ENCODE data around the gene TMEM135.
A peak's percentile ranks its signal among the peaks of the same experiment; 100 is the strongest.

Gene TMEM135

DNA sequence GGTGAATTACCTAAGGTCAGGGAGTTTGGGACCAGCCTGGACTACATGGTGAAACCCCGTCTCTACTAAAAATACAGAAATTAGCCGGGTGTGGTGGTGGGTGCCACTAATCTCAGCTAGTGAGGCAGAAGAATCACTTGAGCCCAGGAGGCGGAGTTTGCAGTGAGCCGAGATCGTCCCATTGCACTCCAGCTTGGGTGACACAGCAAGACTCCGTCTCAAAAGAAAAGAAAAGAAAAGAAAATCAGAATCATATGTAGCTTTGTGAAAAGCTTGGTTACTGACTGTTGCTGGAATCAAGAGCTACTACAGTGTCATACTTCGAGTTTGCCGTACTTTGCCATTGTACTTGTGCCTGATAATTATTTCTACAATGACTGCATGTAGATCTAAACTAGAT, 4.2 kb upstream of the TMEM135 start:
- H3K27ac Mint-ChIP-seq, result no peak overlapping the region
- H3K4me3 Mint-ChIP-seq, result no peak overlapping the region
- no peaks in the 10 kb centered on the region for H3K36me3 Mint-ChIP-seq (ENCODE audit: low read depth)
- no peak for DNase-seq (ENCODE audit: low spot score)
- no peaks in the 10 kb centered on the region for H3K9me3 Mint-ChIP-seq
- peaks cover 11% of the 10 kb centered on the region for H3K27me3 Mint-ChIP-seq (ENCODE audit: low read depth)
- H3K4me1 Mint-ChIP-seq (ENCODE audit: low read depth), result peaks cover 31% of the 10 kb centered on the region

GRCh38 chr11:87035976-87036583, 1.7 kb upstream of the TMEM135 start:
- Mint-ChIP-seq H3K27ac (peak overlapping the region; percentile 0), H3K9me3 (no peaks in the 10 kb centered on the region), H3K4me3 (peak overlapping the region; percentile 6), H3K27me3 (ENCODE audit: low read depth) (peaks cover 9% of the 10 kb centered on the region), H3K36me3 (ENCODE audit: low read depth) (peaks cover 8% of the 10 kb centered on the region), H3K4me1 (ENCODE audit: low read depth) (peaks cover 36% of the 10 kb centered on the region)
- no peak for DNase-seq (ENCODE audit: low spot score)

GRCh38 chr11:87036756-87037449, 831 bp upstream of the TMEM135 start:
- H3K4me1 Mint-ChIP-seq (ENCODE audit: low read depth), result peaks cover 40% of the 10 kb centered on the region
- peaks cover 9% of the 10 kb centered on the region for H3K27me3 Mint-ChIP-seq (ENCODE audit: low read depth)
- no peaks in the 10 kb centered on the region for H3K9me3 Mint-ChIP-seq
- H3K4me3 Mint-ChIP-seq, result peak overlapping the region; percentile 91
- no peak for DNase-seq (ENCODE audit: low spot score)
- H3K36me3 Mint-ChIP-seq (ENCODE audit: low read depth), result peaks cover 15% of the 10 kb centered on the region
- H3K27ac Mint-ChIP-seq, result peak overlapping the region; percentile 19

DNA sequence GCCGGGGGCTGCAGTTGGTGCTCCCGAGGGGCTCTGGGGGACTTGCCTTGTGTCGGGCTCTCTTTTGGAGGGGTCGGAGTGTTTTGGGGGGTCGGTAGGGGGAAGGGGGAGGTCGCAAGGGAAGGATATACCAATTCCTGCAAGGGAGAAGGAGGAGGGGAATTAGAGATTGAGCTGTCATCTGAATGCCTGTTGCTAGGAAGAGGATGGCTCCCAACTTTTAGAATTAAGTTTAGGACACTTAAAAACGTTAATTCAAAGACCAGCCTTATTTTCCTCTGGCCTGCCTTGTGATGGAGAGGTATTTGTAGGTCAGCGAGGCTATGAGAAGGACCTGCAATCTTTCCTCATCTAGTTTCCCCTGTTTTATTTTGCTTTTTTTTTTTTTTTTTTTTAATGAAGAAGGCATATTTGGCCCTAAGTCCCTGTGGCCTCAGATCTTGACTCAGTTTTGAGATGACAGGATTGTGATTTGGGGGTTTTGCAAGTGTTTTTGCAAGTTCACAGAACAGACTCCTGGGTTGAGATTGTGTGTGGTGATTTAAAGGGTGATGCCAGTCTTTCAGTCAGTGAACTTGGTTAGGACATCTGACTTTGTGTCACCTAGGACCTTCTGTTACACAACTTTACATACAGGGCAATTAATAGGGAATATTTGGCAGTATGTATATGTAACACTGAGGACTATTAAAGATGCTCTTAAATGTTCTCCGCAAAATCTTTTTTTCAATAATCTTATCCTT, 672 bp downstream of the TMEM135 start:
- H3K27ac Mint-ChIP-seq, result peak overlapping the region; percentile 86
- H3K4me3 Mint-ChIP-seq, result peak overlapping the region; percentile 91
- peaks cover 43% of the 10 kb centered on the region for H3K4me1 Mint-ChIP-seq (ENCODE audit: low read depth)
- H3K36me3 Mint-ChIP-seq (ENCODE audit: low read depth), result peaks cover 27% of the 10 kb centered on the region
- peaks cover 6% of the 10 kb centered on the region for H3K27me3 Mint-ChIP-seq (ENCODE audit: low read depth)
- H3K9me3 Mint-ChIP-seq, result no peaks in the 10 kb centered on the region
- DNase-seq (ENCODE audit: low spot score), result no peak

DNA sequence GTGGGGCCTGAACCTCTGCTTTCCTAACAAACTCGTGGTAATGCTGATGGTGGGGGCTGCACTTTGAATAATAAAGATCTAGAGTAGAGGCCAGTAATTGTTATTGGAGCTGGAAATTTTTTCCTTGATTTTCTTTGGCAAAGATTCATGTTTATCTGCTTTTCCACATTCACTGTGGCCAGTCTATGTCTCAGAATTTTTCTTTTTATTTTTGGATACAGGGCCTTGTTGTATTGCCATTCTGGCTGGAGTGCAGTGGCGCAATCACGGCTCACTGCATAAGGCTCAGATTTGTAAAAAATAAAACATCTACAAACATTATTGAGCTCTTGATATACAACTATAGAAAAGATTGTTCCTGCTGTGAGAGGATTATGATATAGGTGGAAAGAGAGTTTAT, 1.6 kb downstream of the TMEM135 start:
- Mint-ChIP-seq H3K27me3 (ENCODE audit: low read depth) (peaks cover 3% of the 10 kb centered on the region), H3K4me1 (ENCODE audit: low read depth) (peaks cover 43% of the 10 kb centered on the region), H3K27ac (no peak overlapping the region), H3K4me3 (peak overlapping the region; percentile 91), H3K9me3 (peaks cover 3% of the 10 kb centered on the region), H3K36me3 (ENCODE audit: low read depth) (peaks cover 36% of the 10 kb centered on the region)
- DNase-seq (ENCODE audit: low spot score), result no peak

- Mint-ChIP-seq H3K36me3 (ENCODE audit: low read depth) (peaks cover 59% of the 10 kb centered on the region), H3K4me3 (no peak overlapping the region), H3K9me3 (peaks cover 15% of the 10 kb centered on the region), H3K27ac (no peak overlapping the region), H3K27me3 (ENCODE audit: low read depth) (no peaks in the 10 kb centered on the region), H3K4me1 (ENCODE audit: low read depth) (peaks cover 24% of the 10 kb centered on the region)
- no peak for DNase-seq (ENCODE audit: low spot score)
Observed at GRCh38 chr11:87043894-87044293, 6.2 kb downstream of the TMEM135 start.

DNA sequence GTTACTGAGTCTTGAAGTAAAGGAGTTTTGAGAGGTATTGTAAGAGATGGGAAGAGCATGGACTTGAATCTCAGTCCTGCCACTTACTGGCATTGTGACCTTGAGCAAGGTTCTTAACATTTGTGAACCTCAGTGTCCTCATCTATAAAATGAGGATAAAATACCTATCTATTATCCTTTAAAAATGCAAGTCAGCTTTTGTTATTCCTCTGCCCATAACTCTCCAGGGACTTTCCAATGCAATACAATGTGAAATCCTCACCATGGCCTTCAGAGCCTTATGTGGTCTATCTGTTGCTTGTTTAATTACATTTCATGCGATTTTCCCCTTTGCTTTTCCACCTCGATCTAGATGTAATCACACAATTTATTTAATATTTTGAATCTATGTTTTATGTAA, 9.1 kb downstream of the TMEM135 start:
- peaks cover 15% of the 10 kb centered on the region for H3K9me3 Mint-ChIP-seq
- H3K4me1 Mint-ChIP-seq (ENCODE audit: low read depth), result peaks cover 3% of the 10 kb centered on the region
- H3K4me3 Mint-ChIP-seq, result no peak overlapping the region
- no peaks in the 10 kb centered on the region for H3K27me3 Mint-ChIP-seq (ENCODE audit: low read depth)
- DNase-seq (ENCODE audit: low spot score), result no peak
- no peak overlapping the region for H3K27ac Mint-ChIP-seq
- H3K36me3 Mint-ChIP-seq (ENCODE audit: low read depth), result peaks cover 44% of the 10 kb centered on the region

GRCh38 chr11:87056091-87056490, 18.4 kb downstream of the TMEM135 start:
- DNase-seq (ENCODE audit: low spot score), result no peak
- Mint-ChIP-seq H3K9me3 (no peaks in the 10 kb centered on the region), H3K4me1 (ENCODE audit: low read depth) (peaks cover 7% of the 10 kb centered on the region), H3K27me3 (ENCODE audit: low read depth) (no peaks in the 10 kb centered on the region), H3K4me3 (no peak overlapping the region), H3K36me3 (ENCODE audit: low read depth) (peaks cover 4% of the 10 kb centered on the region), H3K27ac (no peak overlapping the region)

DNA sequence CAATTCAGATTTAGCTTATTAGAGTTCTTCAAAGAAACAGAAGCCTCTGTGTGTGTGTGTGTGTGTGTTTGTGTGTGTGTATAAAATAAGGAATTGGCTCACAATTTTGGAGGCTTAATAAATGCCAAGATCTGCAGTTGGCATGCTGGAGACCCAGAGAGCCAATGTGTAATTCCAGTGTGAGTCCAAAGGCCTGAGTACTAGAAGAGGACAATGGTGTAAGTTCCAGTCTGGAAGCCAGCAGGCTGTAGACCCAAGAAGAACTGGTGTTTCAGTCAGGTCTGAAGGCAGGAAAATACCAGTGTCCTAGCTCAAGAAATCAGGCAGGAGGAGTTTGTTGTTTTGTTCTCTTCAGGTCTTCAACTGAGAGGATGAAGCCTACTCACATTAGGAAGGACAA, 20.0 kb downstream of the TMEM135 start:
- Mint-ChIP-seq H3K9me3 (no peaks in the 10 kb centered on the region), H3K27ac (no peak overlapping the region), H3K4me3 (no peak overlapping the region), H3K4me1 (ENCODE audit: low read depth) (peaks cover 7% of the 10 kb centered on the region), H3K27me3 (ENCODE audit: low read depth) (no peaks in the 10 kb centered on the region), H3K36me3 (ENCODE audit: low read depth) (peaks cover 4% of the 10 kb centered on the region)
- no peak for DNase-seq (ENCODE audit: low spot score)

DNA sequence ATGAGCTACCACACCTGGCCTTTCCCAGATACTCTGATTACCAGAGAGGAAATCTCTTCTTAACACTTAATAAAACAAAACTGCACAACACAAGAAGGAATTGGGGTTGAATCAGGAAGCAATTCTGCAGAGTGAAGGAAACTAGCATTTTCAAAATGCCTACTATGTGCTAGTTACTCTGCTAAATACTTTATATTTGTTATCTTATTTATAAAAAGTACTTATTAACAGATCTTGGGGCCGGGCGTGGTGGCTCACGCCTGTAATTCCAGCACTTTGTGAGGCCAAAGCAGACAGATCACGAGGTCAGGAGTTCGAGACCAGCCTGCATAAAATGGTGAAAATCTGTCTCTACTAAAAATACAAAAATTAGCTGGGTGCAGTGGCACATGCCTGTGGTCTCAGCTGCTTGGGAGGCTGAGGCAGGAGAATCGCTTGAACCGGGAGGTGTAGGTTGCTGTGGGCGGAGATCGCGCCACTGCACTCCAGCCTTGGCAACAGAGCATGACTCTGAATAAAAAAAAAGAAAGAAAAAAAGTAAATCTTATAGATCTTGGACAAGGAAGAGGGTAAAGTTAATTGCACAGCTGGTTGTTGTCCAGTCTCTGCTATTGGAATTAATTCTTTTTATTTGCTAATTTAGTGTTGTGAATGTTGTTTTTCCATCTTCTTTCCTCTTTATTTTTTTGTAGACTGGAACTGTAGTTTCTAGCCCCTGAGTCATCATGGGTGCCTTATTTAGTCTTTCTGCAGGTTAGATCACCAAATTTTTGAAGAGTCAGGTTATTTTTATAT, 22.1 kb downstream of the TMEM135 start:
- no peak for DNase-seq (ENCODE audit: low spot score)
- peaks cover 4% of the 10 kb centered on the region for H3K36me3 Mint-ChIP-seq (ENCODE audit: low read depth)
- peaks cover 7% of the 10 kb centered on the region for H3K4me1 Mint-ChIP-seq (ENCODE audit: low read depth)
- no peaks in the 10 kb centered on the region for H3K9me3 Mint-ChIP-seq
- no peak overlapping the region for H3K27ac Mint-ChIP-seq
- no peaks in the 10 kb centered on the region for H3K27me3 Mint-ChIP-seq (ENCODE audit: low read depth)
- no peak overlapping the region for H3K4me3 Mint-ChIP-seq

DNA sequence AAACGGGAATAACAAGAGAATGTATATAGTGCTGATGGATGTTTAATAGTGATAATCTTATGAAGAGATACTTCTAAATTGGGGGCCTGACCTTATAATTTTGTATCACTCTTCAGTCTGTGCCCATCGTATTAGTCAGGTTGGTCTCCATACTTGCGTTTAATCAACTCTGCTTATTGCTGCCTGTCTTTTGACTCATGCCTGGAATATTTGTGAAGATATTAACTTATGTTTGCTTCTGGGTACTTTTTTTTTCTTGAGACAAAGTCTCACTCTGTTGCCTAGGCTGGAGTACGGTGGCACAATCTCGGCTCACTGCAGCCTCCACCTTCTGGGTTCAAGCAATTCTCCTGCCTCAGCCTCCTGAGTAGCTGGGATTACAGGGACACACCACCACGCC, 24.0 kb downstream of the TMEM135 start:
- no peak for DNase-seq (ENCODE audit: low spot score)
- Mint-ChIP-seq H3K27me3 (ENCODE audit: low read depth) (no peaks in the 10 kb centered on the region), H3K27ac (no peak overlapping the region), H3K4me1 (ENCODE audit: low read depth) (peaks cover 10% of the 10 kb centered on the region), H3K4me3 (no peak overlapping the region), H3K36me3 (ENCODE audit: low read depth) (peaks cover 4% of the 10 kb centered on the region), H3K9me3 (no peaks in the 10 kb centered on the region)

- no peaks in the 10 kb centered on the region for H3K9me3 Mint-ChIP-seq
- H3K27ac Mint-ChIP-seq, result no peak overlapping the region
- no peak overlapping the region for H3K4me3 Mint-ChIP-seq
- DNase-seq (ENCODE audit: low spot score), result no peak
- H3K27me3 Mint-ChIP-seq (ENCODE audit: low read depth), result no peaks in the 10 kb centered on the region
- peaks cover 6% of the 10 kb centered on the region for H3K4me1 Mint-ChIP-seq (ENCODE audit: low read depth)
- peaks cover 4% of the 10 kb centered on the region for H3K36me3 Mint-ChIP-seq (ENCODE audit: low read depth)
Observed at GRCh38 chr11:87063982-87064381, 26.2 kb downstream of the TMEM135 start.

- DNase-seq (ENCODE audit: low spot score), result no peak
- Mint-ChIP-seq H3K27me3 (ENCODE audit: low read depth) (no peaks in the 10 kb centered on the region), H3K4me1 (ENCODE audit: low read depth) (no peaks in the 10 kb centered on the region), H3K9me3 (no peaks in the 10 kb centered on the region), H3K4me3 (no peak overlapping the region), H3K27ac (no peak overlapping the region), H3K36me3 (ENCODE audit: low read depth) (peaks cover 40% of the 10 kb centered on the region)
Observed at GRCh38 chr11:87072787-87073186, 35.1 kb downstream of the TMEM135 start.

All from T-helper 2 cell treated with Interferon-gamma antibody and Interleukin-4, amounts not matched to agents 5 μg/mL and 100 μg/mL, for 36 hours (primary cell).